ENCODE results near the gene FARP1.

DNA sequence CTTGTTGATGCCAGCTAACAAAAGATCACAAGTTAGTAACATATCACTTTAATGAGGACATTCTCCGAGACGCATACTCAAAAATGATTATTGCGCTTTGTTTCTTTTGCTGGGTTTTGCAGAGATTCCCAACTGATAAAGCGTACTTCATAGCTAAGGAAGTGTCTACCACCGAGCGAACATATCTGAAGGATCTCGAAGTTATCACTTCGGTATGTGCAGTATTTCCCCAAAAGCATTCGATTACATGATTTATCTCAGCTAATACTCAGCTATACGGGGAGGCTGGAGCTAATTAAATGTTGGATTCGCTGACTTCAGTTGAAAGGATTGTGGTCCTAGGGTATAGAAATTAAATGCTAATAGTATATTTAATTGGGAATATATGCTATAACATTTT, 267.7 kb downstream of the FARP1 start:
- TF ChIP-seq CTCF (IDR thresholded peaks at IDR 0.05) (no peak), POLR2A (IDR thresholded peaks at IDR 0.05) (no peak)
